Left ventricle myocardium inferior (tissue), 1 donor: ENCODE measurements around the gene IL1F10. TPM values are rescaled to one million over a fixed set of nuclear protein-coding genes. Genes with fewer than 3 reads are reported as not detected.

Source experiments
- DNase-seq: peaks from one replicate; pipeline ENCODE4 v3.0.0-alpha.2; 2020
- H3K27ac ChIP-seq: fragments of 200-600 bp; replicated peaks from 2 replicates; pipeline ENCODE4 v1.8.0; 2021
- H3K27me3 ChIP-seq: fragments of 200-600 bp; 2 replicates; pipeline ENCODE4 v1.8.0; 2021; ENCODE audit warnings: low read depth
- H3K36me3 ChIP-seq: fragments of 200-600 bp; 2 replicates; pipeline ENCODE4 v1.8.0; 2021
- H3K4me1 ChIP-seq: fragments of 200-600 bp; 2 replicates; pipeline ENCODE4 v1.8.0; 2021
- H3K4me3 ChIP-seq: fragments of 200-600 bp; 2 replicates; pipeline ENCODE4 v1.8.0; 2021; ENCODE audit warnings: mild to moderate bottlenecking, moderate library complexity
- H3K9me3 ChIP-seq: fragments of 200-600 bp; replicated peaks from 2 replicates; pipeline ENCODE4 v1.8.0; 2021
- intact Hi-C: fragments of 100-400 bp; cut with micrococcal nuclease; formaldehyde crosslinking; loops from one replicate; pipeline ENCODE4 v1.11.0; 2022
- total RNA-seq: library from RNA; stranded (reverse); fragmentation: NEBNext Ultra II Directional; extraction: Animal tissue kit (Norgen Biotek cat#: 25700); gene quantifications from one replicate; pipeline ENCODE4 v1.2.1, GENCODE V29; 2021
- TF ChIP-seq, protein P1 (sequence below): fragments of 200-600 bp; IDR thresholded peaks from 2 replicates; pipeline ENCODE4 v1.8.0; 2021; ENCODE audit warnings: antibody characterized with exemption, mild to moderate bottlenecking, borderline replicate concordance
- donor health status: DM: no; HTN: yes; CAD: no; lungs with severe emphysema.

IL1F10 gene
- total RNA-seq, 1 donor from 2014 or later, result not detected

DNA sequence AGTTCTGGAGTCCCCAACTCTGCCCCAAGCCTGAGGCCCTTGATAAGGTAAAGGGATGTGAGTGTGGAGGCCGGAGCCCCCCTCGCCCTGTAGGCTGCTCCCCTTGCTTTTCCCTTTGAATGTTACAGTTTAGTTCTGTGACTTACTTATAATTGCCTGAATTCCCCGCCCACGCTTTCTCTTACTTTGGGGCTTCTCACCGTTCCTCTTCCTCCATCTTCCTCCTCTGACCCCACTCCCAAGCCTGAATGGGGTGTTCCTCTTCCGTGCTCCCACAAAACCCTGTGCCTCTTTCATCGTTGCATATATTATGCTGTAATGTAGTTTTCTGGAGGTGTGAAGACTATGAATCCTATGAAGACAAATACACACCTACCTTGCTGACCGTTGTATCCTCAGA, 44.7 kb downstream of the IL1F10 start:
- H3K27ac ChIP-seq, result no peak overlapping the region
- no peaks in the 10 kb centered on the region for H3K36me3 ChIP-seq
- H3K4me1 ChIP-seq, result no peaks in the 10 kb centered on the region
- TF ChIP-seq, protein P1, sequence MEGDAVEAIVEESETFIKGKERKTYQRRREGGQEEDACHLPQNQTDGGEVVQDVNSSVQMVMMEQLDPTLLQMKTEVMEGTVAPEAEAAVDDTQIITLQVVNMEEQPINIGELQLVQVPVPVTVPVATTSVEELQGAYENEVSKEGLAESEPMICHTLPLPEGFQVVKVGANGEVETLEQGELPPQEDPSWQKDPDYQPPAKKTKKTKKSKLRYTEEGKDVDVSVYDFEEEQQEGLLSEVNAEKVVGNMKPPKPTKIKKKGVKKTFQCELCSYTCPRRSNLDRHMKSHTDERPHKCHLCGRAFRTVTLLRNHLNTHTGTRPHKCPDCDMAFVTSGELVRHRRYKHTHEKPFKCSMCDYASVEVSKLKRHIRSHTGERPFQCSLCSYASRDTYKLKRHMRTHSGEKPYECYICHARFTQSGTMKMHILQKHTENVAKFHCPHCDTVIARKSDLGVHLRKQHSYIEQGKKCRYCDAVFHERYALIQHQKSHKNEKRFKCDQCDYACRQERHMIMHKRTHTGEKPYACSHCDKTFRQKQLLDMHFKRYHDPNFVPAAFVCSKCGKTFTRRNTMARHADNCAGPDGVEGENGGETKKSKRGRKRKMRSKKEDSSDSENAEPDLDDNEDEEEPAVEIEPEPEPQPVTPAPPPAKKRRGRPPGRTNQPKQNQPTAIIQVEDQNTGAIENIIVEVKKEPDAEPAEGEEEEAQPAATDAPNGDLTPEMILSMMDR, result no peak
- intact Hi-C loops, result no loop called here
- H3K9me3 ChIP-seq, result no peaks in the 10 kb centered on the region
- no peak for DNase-seq
- peaks cover 46% of the 10 kb centered on the region for H3K27me3 ChIP-seq
- H3K4me3 ChIP-seq, result no peak overlapping the region

DNA sequence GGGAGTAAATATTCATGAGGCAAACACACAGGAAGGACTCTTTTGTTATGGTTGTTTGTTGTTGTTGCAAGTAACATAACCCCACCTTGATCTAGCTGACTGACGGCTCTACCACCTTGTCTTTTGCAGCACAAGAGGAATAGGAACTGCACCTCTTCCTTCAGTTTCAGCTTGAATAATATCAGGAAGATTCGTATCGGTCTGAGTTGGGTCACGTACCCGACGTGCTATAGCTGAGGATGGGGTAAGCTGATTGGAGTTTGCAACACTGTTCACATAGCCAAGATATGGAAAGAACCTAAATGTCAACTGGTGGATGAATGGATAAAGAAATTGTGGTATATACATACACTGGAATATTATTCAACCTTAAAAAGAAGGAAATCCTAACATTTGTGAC, 45.1 kb downstream of the IL1F10 start:
- DNase-seq, result no peak

DNA sequence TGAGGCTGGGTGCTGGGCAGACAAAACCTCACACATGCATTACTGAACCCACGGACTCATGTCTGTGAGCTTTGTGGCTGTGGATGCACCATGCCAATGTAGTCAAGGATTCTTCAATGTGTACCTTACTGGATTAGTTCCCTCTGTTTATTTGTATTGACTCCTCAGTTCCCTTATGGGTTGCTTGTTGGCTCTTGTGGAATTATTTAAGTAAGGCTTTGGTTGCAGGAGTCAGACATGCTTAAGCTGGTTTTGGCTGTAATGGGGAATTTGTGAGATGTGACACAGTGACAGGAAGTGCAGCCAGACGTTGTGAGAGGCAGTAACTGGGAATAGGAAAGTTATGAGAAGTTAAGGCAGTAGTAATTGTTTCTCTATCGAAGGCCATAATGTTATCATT, 46.0 kb downstream of the IL1F10 start:
- H3K4me1 ChIP-seq, result no peaks in the 10 kb centered on the region
- H3K27ac ChIP-seq, result no peak overlapping the region
- H3K9me3 ChIP-seq, result no peaks in the 10 kb centered on the region
- intact Hi-C loops, result no loop called here
- no peak overlapping the region for H3K4me3 ChIP-seq
- H3K27me3 ChIP-seq, result peaks cover 39% of the 10 kb centered on the region
- no peaks in the 10 kb centered on the region for H3K36me3 ChIP-seq
- DNase-seq, result no peak
- TF ChIP-seq, protein P1, result no peak

More for the DNA sequence above, 45.1 kb downstream of the IL1F10 start:
- Histone ChIP-seq H3K4me3 (no peak overlapping the region), H3K27ac (no peak overlapping the region), H3K9me3 (no peaks in the 10 kb centered on the region), H3K4me1 (no peaks in the 10 kb centered on the region), H3K36me3 (no peaks in the 10 kb centered on the region), H3K27me3 (peaks cover 45% of the 10 kb centered on the region)
- intact Hi-C loops, result no loop called here
- TF ChIP-seq, protein P1, result no peak

DNA sequence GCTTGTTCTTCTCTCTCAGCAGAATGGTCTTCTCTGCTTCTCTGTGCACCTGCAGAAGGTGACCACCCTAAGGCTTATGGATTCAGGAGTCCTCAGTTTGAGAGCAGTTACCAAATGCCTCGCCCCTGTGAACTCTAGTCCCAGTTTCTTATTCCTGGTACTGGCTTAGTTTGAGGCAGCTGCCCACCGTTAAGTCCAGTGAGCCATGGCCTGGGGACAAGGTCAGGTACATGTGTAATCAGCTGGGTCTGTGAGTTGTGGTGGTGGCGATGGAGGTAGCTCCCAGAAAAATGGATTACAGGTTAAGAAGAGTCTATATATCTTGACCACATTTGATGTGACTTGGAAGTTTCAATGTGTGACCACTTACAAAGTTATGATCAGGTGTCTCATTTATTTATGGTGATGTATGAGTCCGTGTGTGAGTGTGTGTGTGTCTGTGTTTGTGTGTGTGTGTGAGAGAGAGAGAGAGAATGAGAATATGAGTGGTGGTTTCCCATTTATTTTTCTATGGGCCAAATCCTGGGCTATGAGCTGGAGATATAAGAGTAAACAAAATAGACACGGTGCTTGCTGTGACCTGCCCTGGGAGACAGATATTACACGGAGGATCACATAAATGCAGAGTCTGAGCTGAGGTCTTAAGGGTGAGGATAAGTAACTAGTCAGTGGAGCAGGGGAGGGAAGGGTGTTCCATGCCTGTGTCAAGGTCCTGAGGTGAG, 46.6 kb downstream of the IL1F10 start:
- Histone ChIP-seq H3K27me3 (peaks cover 39% of the 10 kb centered on the region), H3K4me3 (no peak overlapping the region), H3K27ac (no peak overlapping the region), H3K36me3 (no peaks in the 10 kb centered on the region), H3K9me3 (no peaks in the 10 kb centered on the region), H3K4me1 (no peaks in the 10 kb centered on the region)
- intact Hi-C loops, result no loop called here
- DNase-seq, result no peak
- TF ChIP-seq, protein P1, result no peak

DNA sequence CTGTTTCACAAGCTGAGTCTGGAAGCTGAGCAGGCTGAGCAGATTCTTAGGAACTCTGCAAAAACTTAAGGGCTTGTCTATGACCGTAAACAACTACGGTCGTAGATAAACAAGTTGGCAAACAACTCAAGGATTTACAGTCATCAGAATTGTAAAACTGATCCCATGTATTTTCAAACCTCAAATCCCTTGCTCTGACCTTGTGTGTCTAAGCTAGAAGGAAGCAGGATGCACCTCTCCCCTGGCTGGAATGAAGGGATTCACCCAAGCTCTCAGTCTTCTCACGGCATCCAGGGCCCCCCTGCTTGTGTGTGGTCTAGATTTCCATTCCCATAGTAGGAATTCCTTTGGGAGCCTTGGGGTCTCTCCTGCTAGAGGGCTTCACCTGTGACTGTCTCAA, 47.2 kb downstream of the IL1F10 start:
- TF ChIP-seq, protein P1, result no peak
- no peaks in the 10 kb centered on the region for H3K4me1 ChIP-seq
- no peak overlapping the region for H3K27ac ChIP-seq
- H3K27me3 ChIP-seq, result peaks cover 40% of the 10 kb centered on the region
- intact Hi-C loops, result no loop called here
- H3K4me3 ChIP-seq, result no peak overlapping the region
- no peaks in the 10 kb centered on the region for H3K36me3 ChIP-seq
- DNase-seq, result no peak
- H3K9me3 ChIP-seq, result no peaks in the 10 kb centered on the region
